Colonic mucosa (tissue), 4 donors: Measurements from ENCODE around the gene RPS6KC1. TPM values are rescaled to one million over a fixed set of nuclear protein-coding genes. Genes with fewer than 3 reads are reported as not detected.

Source experiments
- DNase-seq: peaks from one replicate; pipeline ENCODE4 v3.0.0-alpha.2; 2020
- H3K27ac ChIP-seq: fragments of 200-600 bp; one replicate; pipeline ENCODE4 v1.8.0; 2021
- H3K27me3 ChIP-seq: fragments of 200-600 bp; one replicate; pipeline ENCODE4 v1.8.0; 2021
- H3K36me3 ChIP-seq: fragments of 200-600 bp; one replicate; pipeline ENCODE4 v1.8.0; 2021
- H3K4me1 ChIP-seq: fragments of 200-600 bp; one replicate; pipeline ENCODE4 v1.8.0; 2021; ENCODE audit warnings: mild to moderate bottlenecking
- H3K4me3 ChIP-seq: fragments of 200-600 bp; one replicate; pipeline ENCODE4 v1.8.0; 2021
- H3K9ac ChIP-seq, 2 donors: one replicate each; pipeline ENCODE4 v1.7.0; 2013; ENCODE audit warnings: control low read depth in 2 of 2, low read depth in 2 of 2, low read length in 2 of 2
- H3K9me3 ChIP-seq: fragments of 200-600 bp; one replicate; pipeline ENCODE4 v1.8.0; 2021
- CTCF ChIP-seq: fragments of 200-600 bp; IDR thresholded peaks from one replicate; pipeline ENCODE4 v1.8.0; 2022; ENCODE audit warnings: antibody characterized with exemption, mild to moderate bottlenecking
- intact Hi-C: fragments of 100-400 bp; cut with DNase I; formaldehyde crosslinking; loops from one replicate; pipeline ENCODE4 v1.14.1; 2022
- total RNA-seq, 2 donors: library from RNA; stranded (reverse); fragmentation: NEBNext Ultra II Directional in 1 of 2; extraction: Animal tissue kit (Norgen Biotek cat#: 25700) in 1 of 2; gene quantifications; one replicate each; pipeline ENCODE4 v1.2.1, GENCODE V29; 2021
- donor health status: healthy.
- donor health status: DM: no; HTN: no; CAD: no.
- donor health status: DM: no; HTN: no; CAD: no.

Gene RPS6KC1
- total RNA-seq, 2 donors from 2014 or later = 8.8 to 9.6 TPM

- no peaks in the 10 kb centered on the region for H3K36me3 ChIP-seq
- H3K4me3 ChIP-seq = no peak overlapping the region
- no peaks in the 10 kb centered on the region for H3K4me1 ChIP-seq
- no peak for DNase-seq
- intact Hi-C loops = no loop called here
- H3K27ac ChIP-seq = no peak overlapping the region
- H3K27me3 ChIP-seq = no peaks in the 10 kb centered on the region
- TF ChIP-seq CTCF = no peak
- no peak overlapping the region for H3K9ac ChIP-seq
- H3K9me3 ChIP-seq = no peaks in the 10 kb centered on the region
These were observed 4.7 kb downstream of the RPS6KC1 start for GRCh38 chr1:213055767-213056166.

- Histone ChIP-seq H3K4me1 (no peaks in the 10 kb centered on the region), H3K27ac (no peak overlapping the region), H3K9me3 (no peaks in the 10 kb centered on the region), H3K27me3 (no peaks in the 10 kb centered on the region), H3K9ac (no peak overlapping the region), H3K4me3 (no peak overlapping the region), H3K36me3 (no peaks in the 10 kb centered on the region)
- no peak for DNase-seq
- intact Hi-C loops = no loop called here
- no peak for TF ChIP-seq CTCF
These were observed 6.4 kb downstream of the RPS6KC1 start for GRCh38 chr1:213057264-213058059.

GRCh38 chr1:213060836-213061235, 9.8 kb downstream of the RPS6KC1 start:
- Histone ChIP-seq H3K27ac (no peak overlapping the region), H3K4me1 (no peaks in the 10 kb centered on the region), H3K36me3 (no peaks in the 10 kb centered on the region), H3K9ac (no peak overlapping the region), H3K9me3 (no peaks in the 10 kb centered on the region), H3K4me3 (no peak overlapping the region), H3K27me3 (no peaks in the 10 kb centered on the region)
- TF ChIP-seq CTCF = no peak
- intact Hi-C loops = no loop called here
- no peak for DNase-seq

GRCh38 chr1:213061263-213061662, 10.2 kb downstream of the RPS6KC1 start:
- no peak for DNase-seq
- TF ChIP-seq CTCF = no peak
- Histone ChIP-seq H3K27ac (no peak overlapping the region), H3K27me3 (no peaks in the 10 kb centered on the region), H3K4me3 (no peak overlapping the region), H3K9me3 (no peaks in the 10 kb centered on the region), H3K36me3 (no peaks in the 10 kb centered on the region), H3K4me1 (no peaks in the 10 kb centered on the region), H3K9ac (no peak overlapping the region)
- intact Hi-C loops = no loop called here

GRCh38 chr1:213065800-213066199, 14.8 kb downstream of the RPS6KC1 start:
- H3K27ac ChIP-seq = no peak overlapping the region
- DNase-seq = no peak
- no peaks in the 10 kb centered on the region for H3K36me3 ChIP-seq
- H3K9me3 ChIP-seq = no peaks in the 10 kb centered on the region
- intact Hi-C loops = no loop called here
- no peaks in the 10 kb centered on the region for H3K4me1 ChIP-seq
- TF ChIP-seq CTCF = no peak
- no peak overlapping the region for H3K4me3 ChIP-seq
- no peaks in the 10 kb centered on the region for H3K27me3 ChIP-seq
- no peak overlapping the region for H3K9ac ChIP-seq
